Thymus (tissue), 11 donors: ENCODE results near the gene NOL7. TPM values are rescaled to one million over a fixed set of nuclear protein-coding genes. Genes with fewer than 3 reads are reported as not detected.

Source experiments
- DNase-seq, 9 donors: peaks; one replicate each; pipeline ENCODE4 v3.0.0-alpha.2; 2013; ENCODE audit warnings: low spot score in 9 of 9, low read depth in 6 of 9, missing footprints in 1 of 9
- H3K27ac ChIP-seq, 2 donors: one replicate each; pipeline ENCODE4 v1.5.1; 2013; ENCODE audit warnings: control low read depth in 1 of 2, low read depth in 1 of 2, low read length in 1 of 2, mild to moderate bottlenecking in 1 of 2, moderate library complexity in 1 of 2
- H3K27me3 ChIP-seq, 2 donors: one replicate each; pipeline ENCODE4 v1.5.1; 2013; ENCODE audit warnings: low read length in 1 of 2; ENCODE audit not compliant: control insufficient read depth in 2 of 2, insufficient read depth in 1 of 2
- H3K36me3 ChIP-seq, 2 donors: one replicate each; pipeline ENCODE4 v1.5.1; 2013; ENCODE audit warnings: low read length in 1 of 2, mild to moderate bottlenecking in 1 of 2, moderate library complexity in 1 of 2; ENCODE audit not compliant: control insufficient read depth in 2 of 2, insufficient read depth in 2 of 2
- H3K4me1 ChIP-seq, 2 donors: one replicate each; pipeline ENCODE4 v1.5.1; 2013; ENCODE audit warnings: low read length in 2 of 2; ENCODE audit not compliant: control insufficient read depth in 2 of 2, insufficient read depth in 2 of 2
- H3K4me3 ChIP-seq, 2 donors: one replicate each; pipeline ENCODE4 v1.5.1; 2013; ENCODE audit warnings: low read length in 2 of 2, control low read depth in 1 of 2, mild to moderate bottlenecking in 1 of 2
- H3K9me3 ChIP-seq, 2 donors: one replicate each; pipeline ENCODE4 v1.5.1; 2013; ENCODE audit warnings: low read length in 1 of 2, mild to moderate bottlenecking in 1 of 2; ENCODE audit not compliant: control insufficient read depth in 2 of 2, insufficient read depth in 1 of 2
- WGBS: extraction: QIAGEN DNeasy Blood & Tissue Kit; methylation state at CpG from one replicate; pipeline ENCODE4 v1.1.7; 2013; 5-methylcytosine and 5-hydroxymethylcytosine counted together
- polyA plus RNA-seq: library from polyadenylated mRNA; stranded (reverse); fragments of 200-250 nt; gene quantifications from one replicate; pipeline ENCODE4 v1.2.3, GENCODE V29; 2013
- total RNA-seq: library from RNA; stranded (reverse); fragments of 120-200 nt; gene quantifications from one replicate; pipeline ENCODE4 v1.2.4, GENCODE V29; 2013
- donor health status: healthy.

Gene NOL7
- total and polyA plus RNA-seq, 2 donors: 62.5 to 63.6 TPM

GRCh38 chr6:13605634-13606033 is 9.5 kb upstream of the NOL7 start:
- Histone ChIP-seq H3K9me3 (no peaks in the 10 kb centered on the region), H3K4me3 (no peak overlapping the region), H3K36me3 (peaks cover 0 to 20% of the 10 kb centered on the region in 2 donors), H3K27me3 (no peaks in the 10 kb centered on the region), H3K27ac (no peak overlapping the region), H3K4me1 (no peaks in the 10 kb centered on the region)
- no peak for DNase-seq
- 98% methylated on average over 4 of the region's 4 CpGs for WGBS

- Histone ChIP-seq H3K27me3 (no peaks in the 10 kb centered on the region), H3K4me1 (peaks cover 10 to 20% of the 10 kb centered on the region in 2 donors), H3K36me3 (peaks cover 0 to 3% of the 10 kb centered on the region in 2 donors), H3K4me3 (no peak overlapping the region), H3K9me3 (no peaks in the 10 kb centered on the region), H3K27ac (peak overlapping the region in 1 of 2 donors; percentile 38)
- 33% methylated on average over 4 of the region's 4 CpGs for WGBS
- peak in 1 of 9 donors; percentile 28 for DNase-seq
Observed at GRCh38 chr6:13611715-13612114, 3.4 kb upstream of the NOL7 start.

GRCh38 chr6:13613029-13613594 is 2.0 kb upstream of the NOL7 start:
- no peak for DNase-seq
- Histone ChIP-seq H3K4me3 (no peak overlapping the region), H3K4me1 (peaks cover 12 to 24% of the 10 kb centered on the region in 2 donors), H3K36me3 (peaks cover 0 to 13% of the 10 kb centered on the region in 2 donors), H3K9me3 (no peaks in the 10 kb centered on the region), H3K27me3 (no peaks in the 10 kb centered on the region), H3K27ac (no peak overlapping the region)
- 96% methylated on average over 3 of the region's 3 CpGs for WGBS

DNA sequence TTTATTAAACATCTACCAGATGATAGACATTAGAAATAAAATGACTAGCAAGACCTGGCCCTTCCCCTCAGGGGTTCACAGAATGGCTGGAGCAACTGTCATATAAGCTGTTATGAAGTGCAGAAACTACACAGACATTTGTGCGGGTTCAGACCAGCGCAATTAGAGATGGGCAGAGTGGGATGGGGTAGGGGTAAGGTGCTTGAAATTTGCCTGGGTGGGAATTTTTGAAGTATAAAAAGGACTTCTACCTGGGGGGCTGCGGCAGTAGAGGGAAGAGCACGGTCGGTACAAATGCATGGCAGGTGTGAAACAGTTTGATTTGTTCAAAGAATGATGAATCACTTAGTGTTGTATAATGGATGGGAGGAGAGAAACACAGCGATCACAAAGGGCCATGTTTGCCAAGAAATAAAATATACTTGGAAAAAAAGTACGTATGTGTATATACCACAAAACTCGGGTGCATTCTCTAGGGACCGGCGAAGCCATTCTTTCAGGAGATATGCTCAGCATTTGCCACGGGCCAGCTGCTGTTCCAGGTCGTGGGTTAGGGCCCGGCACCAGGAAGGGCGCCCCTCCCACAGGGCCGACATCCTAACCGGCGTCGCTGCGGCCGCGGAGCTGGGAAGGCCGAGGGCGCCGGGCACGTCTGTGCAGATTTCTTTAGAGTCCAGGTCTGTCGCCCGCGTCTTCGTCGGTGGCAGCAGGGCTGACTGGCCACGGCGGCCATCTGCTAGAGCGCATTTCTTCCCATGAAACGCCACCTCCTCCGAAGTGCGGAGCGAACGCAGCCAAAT is 809 bp upstream of the NOL7 start:
- peak overlapping the region; percentile 89 to 97 for H3K4me3 ChIP-seq
- DNase-seq: peak in 3 of 9 donors; percentile 7 to 15 (median 8)
- H3K9me3 ChIP-seq: no peaks in the 10 kb centered on the region
- peaks cover 12 to 24% of the 10 kb centered on the region in 2 donors for H3K4me1 ChIP-seq
- no peaks in the 10 kb centered on the region for H3K27me3 ChIP-seq
- H3K27ac ChIP-seq: peak overlapping the region; percentile 91 to 93
- H3K36me3 ChIP-seq: peaks cover 9 to 22% of the 10 kb centered on the region in 2 donors
- WGBS: 7% methylated on average over 38 of the region's 38 CpGs

DNA sequence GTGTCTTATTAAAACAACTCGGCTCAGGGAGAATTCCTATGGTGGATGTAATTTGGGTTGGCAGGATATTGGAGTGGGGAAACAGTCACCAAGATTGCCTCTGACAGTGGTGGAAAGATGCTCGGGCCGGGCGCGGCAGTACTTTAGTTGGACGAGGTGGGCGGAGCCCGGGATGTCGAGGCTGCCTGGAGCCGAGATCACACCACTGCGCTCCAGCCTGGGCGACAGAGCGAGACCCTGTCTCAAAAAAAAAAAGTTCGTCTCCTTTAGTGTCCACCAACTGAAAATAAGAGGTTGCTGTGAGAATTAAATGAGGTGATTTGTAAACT is 621 bp downstream of the NOL7 start:
- DNase-seq: peak in 3 of 9 donors; percentile 22 to 27 (median 27)
- Histone ChIP-seq H3K9me3 (no peaks in the 10 kb centered on the region), H3K27ac (peak overlapping the region; percentile 91 to 93), H3K4me1 (peaks cover 12 to 24% of the 10 kb centered on the region in 2 donors), H3K36me3 (peaks cover 10 to 36% of the 10 kb centered on the region in 2 donors), H3K4me3 (peak overlapping the region; percentile 89 to 97), H3K27me3 (no peaks in the 10 kb centered on the region)
- under 1% methylated on average over 14 of the region's 14 CpGs for WGBS

- peaks cover 15 to 48% of the 10 kb centered on the region in 2 donors for H3K36me3 ChIP-seq
Observed at GRCh38 chr6:13617066-13617465, 1.9 kb downstream of the NOL7 start.

GRCh38 chr6:13624871-13625288 is 9.7 kb downstream of the NOL7 start:
- Histone ChIP-seq H3K9me3 (no peaks in the 10 kb centered on the region), H3K36me3 (peaks cover 21 to 86% of the 10 kb centered on the region in 2 donors), H3K4me1 (no peaks in the 10 kb centered on the region), H3K4me3 (no peak overlapping the region), H3K27ac (no peak overlapping the region), H3K27me3 (no peaks in the 10 kb centered on the region)
- peak in 6 of 9 donors; percentile 14 to 60 (median 20) for DNase-seq
- WGBS: 94% methylated on average over 4 of the region's 4 CpGs

More at GRCh38 chr6:13617066-13617465, 1.9 kb downstream of the NOL7 start:
- Histone ChIP-seq H3K27ac (no peak overlapping the region), H3K4me3 (no peak overlapping the region), H3K9me3 (no peaks in the 10 kb centered on the region), H3K27me3 (no peaks in the 10 kb centered on the region), H3K4me1 (peaks cover 12 to 21% of the 10 kb centered on the region in 2 donors)
- DNase-seq: no peak
- 91% methylated on average over 2 of the region's 2 CpGs for WGBS

DNA sequence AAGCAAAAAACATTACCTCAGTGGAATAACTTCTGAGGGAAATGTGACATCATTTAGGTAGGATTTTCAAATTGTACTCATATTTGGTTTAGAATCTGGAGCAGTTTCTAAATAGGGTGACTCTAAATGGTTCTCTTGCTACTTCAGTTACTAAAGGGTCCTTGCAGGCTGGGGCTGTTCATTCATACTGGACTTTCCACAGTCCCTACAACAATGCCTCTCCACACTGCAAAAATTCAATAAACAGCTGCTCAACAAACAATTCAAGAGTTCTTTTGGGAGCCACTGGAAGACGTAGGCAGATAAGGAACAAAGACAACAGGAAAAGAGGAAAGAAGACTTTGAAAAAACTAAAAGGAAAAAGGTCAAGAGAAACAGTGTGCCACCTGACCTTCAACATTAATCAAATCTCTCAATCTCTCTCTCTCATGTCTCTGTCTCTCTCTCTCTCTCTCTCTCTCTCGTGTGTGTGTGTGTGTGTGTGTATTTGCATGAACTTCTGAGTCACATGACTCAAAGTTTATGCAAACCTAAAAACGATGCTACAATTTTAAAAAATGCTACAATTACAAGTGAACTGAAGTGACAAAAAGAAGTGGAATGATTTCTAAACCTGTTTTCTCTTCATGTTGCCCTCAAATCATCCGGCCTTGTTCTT is 14.5 kb downstream of the NOL7 start:
- Histone ChIP-seq H3K4me1 (no peaks in the 10 kb centered on the region), H3K4me3 (no peak overlapping the region), H3K27ac (no peak overlapping the region), H3K36me3 (peaks cover 23 to 80% of the 10 kb centered on the region in 2 donors), H3K27me3 (no peaks in the 10 kb centered on the region), H3K9me3 (no peaks in the 10 kb centered on the region)
- WGBS: 89% methylated on average over 4 of the region's 4 CpGs
- DNase-seq: no peak

DNA sequence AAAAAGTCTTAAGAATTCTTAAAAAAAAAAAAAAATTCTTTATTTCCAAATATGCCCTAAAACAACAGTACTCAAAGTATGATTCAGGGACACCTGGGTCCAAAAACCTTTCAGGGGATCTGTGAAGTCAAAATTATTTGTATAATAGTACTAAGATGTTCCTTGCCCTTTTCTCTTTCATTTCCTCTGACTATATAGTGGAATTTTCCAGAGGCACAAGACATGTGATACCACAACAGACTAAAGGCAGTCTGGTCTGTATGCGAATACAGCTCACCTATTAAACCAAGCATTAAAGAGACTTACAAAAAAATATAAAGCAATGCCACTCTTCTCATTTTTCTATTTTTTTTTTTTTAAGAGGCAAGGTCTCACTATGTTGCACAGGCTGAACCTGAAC is 15.4 kb downstream of the NOL7 start:
- H3K4me3 ChIP-seq: no peak overlapping the region
- peaks cover 18 to 72% of the 10 kb centered on the region in 2 donors for H3K36me3 ChIP-seq
- no peak for DNase-seq
- no peaks in the 10 kb centered on the region for H3K27me3 ChIP-seq
- WGBS: 94% methylated on average over 1 of the region's 1 CpG
- H3K27ac ChIP-seq: no peak overlapping the region
- no peaks in the 10 kb centered on the region for H3K4me1 ChIP-seq
- H3K9me3 ChIP-seq: no peaks in the 10 kb centered on the region
